Suprapubic skin (tissue), 4 donors: ENCODE measurements around the gene MMP28. TPM values are rescaled to one million over a fixed set of nuclear protein-coding genes. Genes with fewer than 3 reads are reported as not detected.

ENCODE experiments used
- DNase-seq, 2 donors: peaks; one replicate each; pipeline ENCODE4 v3.0.0-alpha.2; 2019; ENCODE audit warnings: low spot score in 2 of 2
- H3K27ac ChIP-seq: fragments of 200-600 bp; sonication (generic); one replicate; pipeline ENCODE4 v1.5.1; 2019
- H3K27me3 ChIP-seq: fragments of 200-600 bp; sonication (generic); one replicate; pipeline ENCODE4 v1.5.1; 2019
- H3K36me3 ChIP-seq: fragments of 200-600 bp; sonication (generic); one replicate; pipeline ENCODE4 v1.5.1; 2019
- H3K4me1 ChIP-seq: fragments of 200-600 bp; sonication (generic); one replicate; pipeline ENCODE4 v1.5.1; 2019
- H3K4me3 ChIP-seq: fragments of 200-600 bp; sonication (generic); one replicate; pipeline ENCODE4 v1.5.1; 2019; ENCODE audit warnings: mild to moderate bottlenecking
- H3K9me3 ChIP-seq: fragments of 200-600 bp; sonication (generic); one replicate; pipeline ENCODE4 v1.5.1; 2019
- EP300 ChIP-seq: sonication (generic); formaldehyde crosslinking; IDR thresholded peaks from one replicate; pipeline ENCODE4 v1.6.1; 2017; ENCODE audit warnings: antibody characterized with exemption
- POLR2A ChIP-seq, 2 donors: fragments of 450-650 bp; IDR thresholded peaks; one replicate each; pipeline ENCODE4 v1.6.1; 2017; ENCODE audit warnings: antibody characterized with exemption in 2 of 2, mild to moderate bottlenecking in 2 of 2, moderate library complexity in 2 of 2
- POLR2AphosphoS5 ChIP-seq, 3 donors: sonication (generic); formaldehyde crosslinking; IDR thresholded peaks; one replicate each; pipeline ENCODE4 v1.6.1; 2017; ENCODE audit warnings: antibody characterized with exemption in 3 of 3
- WGBS: methylation state at CpG from one replicate; pipeline ENCODE4 v1.1.5; 2018; 5-methylcytosine and 5-hydroxymethylcytosine counted together
- total RNA-seq, 4 donors: library from RNA; depleted of rRNA; stranded (reverse); fragments of >200 nt; gene quantifications; one replicate each; pipeline ENCODE4 v1.1.0, GENCODE V29; 2016
- TF ChIP-seq, protein P1 (sequence below), 2 donors: fragments of 200-600 bp in 1 of 2; fragments of 450-650 bp in 1 of 2; sonication (generic) in 1 of 2; IDR thresholded peaks; one replicate each; pipeline ENCODE4 v1.5.1; 2016 to 2019; ENCODE audit warnings: antibody characterized with exemption in 2 of 2, mild to moderate bottlenecking in 1 of 2, moderate library complexity in 1 of 2

MMP28 gene
- 100 to 1,000 TPM in 2 of 4 donors, 10 to 100 TPM in 2; 76.4 to 109 (median 91.0) TPM for total RNA-seq

GRCh38 chr17:35795007-35795870, at the start of gene MMP28:
TSS of gene MMP28 (minus strand) at chr17:35795641. CDS start at chr17:35795377, 264 bp downstream.
- peak within 1 kb of the TSS; percentile 8 for H3K27ac ChIP-seq
- no peak for TF ChIP-seq EP300
- no peak for TF ChIP-seq POLR2AphosphoS5 (IDR thresholded peaks at IDR 0.05)
- TF ChIP-seq, protein P1, sequence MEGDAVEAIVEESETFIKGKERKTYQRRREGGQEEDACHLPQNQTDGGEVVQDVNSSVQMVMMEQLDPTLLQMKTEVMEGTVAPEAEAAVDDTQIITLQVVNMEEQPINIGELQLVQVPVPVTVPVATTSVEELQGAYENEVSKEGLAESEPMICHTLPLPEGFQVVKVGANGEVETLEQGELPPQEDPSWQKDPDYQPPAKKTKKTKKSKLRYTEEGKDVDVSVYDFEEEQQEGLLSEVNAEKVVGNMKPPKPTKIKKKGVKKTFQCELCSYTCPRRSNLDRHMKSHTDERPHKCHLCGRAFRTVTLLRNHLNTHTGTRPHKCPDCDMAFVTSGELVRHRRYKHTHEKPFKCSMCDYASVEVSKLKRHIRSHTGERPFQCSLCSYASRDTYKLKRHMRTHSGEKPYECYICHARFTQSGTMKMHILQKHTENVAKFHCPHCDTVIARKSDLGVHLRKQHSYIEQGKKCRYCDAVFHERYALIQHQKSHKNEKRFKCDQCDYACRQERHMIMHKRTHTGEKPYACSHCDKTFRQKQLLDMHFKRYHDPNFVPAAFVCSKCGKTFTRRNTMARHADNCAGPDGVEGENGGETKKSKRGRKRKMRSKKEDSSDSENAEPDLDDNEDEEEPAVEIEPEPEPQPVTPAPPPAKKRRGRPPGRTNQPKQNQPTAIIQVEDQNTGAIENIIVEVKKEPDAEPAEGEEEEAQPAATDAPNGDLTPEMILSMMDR (IDR thresholded peaks at IDR 0.05) = no peak
- TF ChIP-seq POLR2A (IDR thresholded peaks at IDR 0.05) = no peak
- no peaks in the 10 kb centered on the region for H3K9me3 ChIP-seq
- H3K4me1 ChIP-seq = peaks cover 39% of the 10 kb centered on the region
- H3K27me3 ChIP-seq = peaks cover 10% of the 10 kb centered on the region
- 2% methylated on average over 16 of the region's 89 CpGs for WGBS
- peak within 1 kb of the TSS; percentile 55 for H3K4me3 ChIP-seq
- H3K36me3 ChIP-seq = no peaks in the 10 kb centered on the region
- DNase-seq = peak in 1 of 2 donors; percentile 78

DNA sequence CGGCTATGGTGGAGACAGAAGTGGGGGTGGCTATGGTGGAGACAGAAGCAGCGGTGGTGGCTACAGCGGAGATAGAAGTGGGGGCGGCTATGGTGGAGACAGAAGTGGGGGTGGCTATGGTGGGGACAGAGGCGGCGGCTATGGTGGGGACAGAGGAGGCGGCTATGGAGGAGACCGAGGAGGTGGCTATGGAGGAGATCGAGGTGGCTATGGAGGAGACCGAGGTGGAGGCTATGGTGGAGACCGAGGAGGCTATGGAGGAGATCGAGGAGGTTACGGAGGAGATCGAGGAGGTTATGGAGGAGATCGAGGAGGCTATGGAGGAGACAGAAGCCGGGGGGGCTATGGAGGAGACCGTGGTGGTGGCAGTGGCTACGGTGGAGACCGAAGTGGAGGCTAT, 49.1 kb upstream of the MMP28 start:
- H3K36me3 ChIP-seq = peaks cover 94% of the 10 kb centered on the region
- no peaks in the 10 kb centered on the region for H3K4me1 ChIP-seq
- DNase-seq = no peak
- TF ChIP-seq POLR2AphosphoS5 (IDR thresholded peaks at IDR 0.05) = no peak
- TF ChIP-seq, protein P1 (IDR thresholded peaks at IDR 0.05) = no peak
- no peak overlapping the region for H3K27ac ChIP-seq
- no peak overlapping the region for H3K4me3 ChIP-seq
- H3K27me3 ChIP-seq = no peaks in the 10 kb centered on the region
- WGBS = 96% methylated on average over 19 of the region's 19 CpGs
- H3K9me3 ChIP-seq = no peaks in the 10 kb centered on the region

GRCh38 chr17:35843698-35844097, 48.3 kb upstream of the MMP28 start:
- Histone ChIP-seq H3K4me3 (no peak overlapping the region), H3K4me1 (no peaks in the 10 kb centered on the region), H3K9me3 (no peaks in the 10 kb centered on the region), H3K27me3 (no peaks in the 10 kb centered on the region), H3K36me3 (peaks cover 96% of the 10 kb centered on the region), H3K27ac (no peak overlapping the region)
- 97% methylated on average over 2 of the region's 2 CpGs for WGBS
- no peak for DNase-seq
- TF ChIP-seq POLR2A (IDR thresholded peaks at IDR 0.05) = no peak
- TF ChIP-seq, protein P1 (IDR thresholded peaks at IDR 0.05) = no peak
- no peak for TF ChIP-seq POLR2AphosphoS5 (IDR thresholded peaks at IDR 0.05)
- TF ChIP-seq EP300 = no peak

- Histone ChIP-seq H3K36me3 (peaks cover 99% of the 10 kb centered on the region), H3K27me3 (no peaks in the 10 kb centered on the region), H3K4me3 (no peak overlapping the region), H3K9me3 (no peaks in the 10 kb centered on the region), H3K27ac (no peak overlapping the region), H3K4me1 (no peaks in the 10 kb centered on the region)
- WGBS = 94% methylated on average over 5 of the region's 5 CpGs
- DNase-seq = no peak
- TF ChIP-seq, protein P1 (IDR thresholded peaks at IDR 0.05) = no peak
- no peak for TF ChIP-seq EP300
- no peak for TF ChIP-seq POLR2A (IDR thresholded peaks at IDR 0.05)
- no peak for TF ChIP-seq POLR2AphosphoS5 (IDR thresholded peaks at IDR 0.05)
Observed at GRCh38 chr17:35842239-35842638, 46.8 kb upstream of the MMP28 start.

DNA sequence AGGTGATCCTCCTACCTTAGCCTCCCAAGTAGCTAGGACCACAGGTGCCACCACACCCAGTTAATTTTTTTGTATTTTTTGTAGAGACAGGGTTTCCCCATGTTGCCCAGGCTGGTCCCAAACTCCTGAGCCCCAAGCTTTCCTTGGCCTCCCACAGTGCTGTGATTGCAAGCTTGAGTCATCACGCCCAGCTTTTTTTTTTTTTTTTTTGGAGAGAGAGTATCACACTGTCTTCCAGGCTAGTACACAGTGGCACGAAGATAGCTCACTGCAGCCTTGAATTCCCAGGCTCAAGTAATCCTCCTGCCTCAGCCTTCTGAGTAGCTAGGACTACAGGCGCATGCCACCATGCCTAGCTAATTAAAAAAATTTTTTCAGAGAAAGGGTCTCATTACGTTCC, 46.1 kb upstream of the MMP28 start:
- TF ChIP-seq, protein P1 (IDR thresholded peaks at IDR 0.05) = no peak
- no peak for TF ChIP-seq POLR2AphosphoS5 (IDR thresholded peaks at IDR 0.05)
- TF ChIP-seq EP300 = no peak
- no peak for TF ChIP-seq POLR2A (IDR thresholded peaks at IDR 0.05)
- Histone ChIP-seq H3K27me3 (no peaks in the 10 kb centered on the region), H3K9me3 (no peaks in the 10 kb centered on the region), H3K36me3 (peaks cover 99% of the 10 kb centered on the region), H3K4me1 (no peaks in the 10 kb centered on the region), H3K27ac (no peak overlapping the region), H3K4me3 (no peak overlapping the region)
- no peak for DNase-seq
- WGBS = 85% methylated on average over 4 of the region's 4 CpGs
